Measurements from ENCODE around the gene URB2. TPM values are rescaled to one million over a fixed set of nuclear protein-coding genes. Genes with fewer than 3 reads are reported as not detected.

URB2 gene
- total RNA-seq, 1 experiment from 2014 or later: 21.9 TPM

DNA sequence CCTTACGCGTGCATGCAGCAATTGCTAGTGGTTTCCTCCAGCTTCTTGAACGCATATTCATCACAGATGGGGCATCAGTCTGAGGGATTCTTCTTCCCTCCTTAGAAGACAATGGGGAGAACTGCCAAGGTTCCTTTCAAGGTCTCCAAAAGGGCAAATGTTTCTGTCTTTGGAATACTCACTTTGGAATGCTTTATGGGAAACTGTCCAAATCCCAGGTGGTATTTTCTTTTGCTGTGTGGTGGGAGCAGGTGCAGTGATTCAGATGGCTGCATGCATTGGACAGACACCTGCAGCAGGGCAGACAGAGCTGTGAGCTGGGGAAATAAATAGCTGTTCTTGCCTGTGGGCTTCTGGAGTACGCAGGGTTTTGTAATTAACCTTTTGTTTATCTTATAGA lies 40.5 kb downstream of the URB2 start:
- ATAC-seq: no peak
- no peaks in the 10 kb centered on the region for H3K4me1 ChIP-seq (ENCODE audit: control insufficient read depth, insufficient read depth, low read length)
- in situ Hi-C loops (cut with HindIII; ENCODE audit: low pct_unique_long_range_greater_than_20kb, low sequenced_read_pairs): no loop called here
- no peaks in the 10 kb centered on the region for H3K27me3 ChIP-seq (ENCODE audit: control insufficient read depth, insufficient read depth, low read length)
- ChIA-PET CTCF (interaction anchor here (0.6 kb wide), 1 partner anchor 108 kb away, joined by 9 read pairs; no protein-coding TSS in a partner anchor), POLR2A (no interaction called here)
- no TSS peak for BruUV-seq (replicated peaks)
- no peaks in the 10 kb centered on the region for H3K9me3 ChIP-seq (ENCODE audit: control insufficient read depth, insufficient read depth, low read depth, low read length)
- no peak overlapping the region for H3K4me3 ChIP-seq (ENCODE audit: low read depth in 2 of 2, low read length in 2 of 2)
- intact Hi-C loops (cut with micrococcal nuclease; ENCODE audit: unreplicated experiment): loop anchor here (10.0 kb wide), 3 partner anchors 398 to 648 kb away; partner anchors contain the start of gene GALNT2
- no peaks in the 10 kb centered on the region for H3K36me3 ChIP-seq (ENCODE audit: control insufficient read depth, insufficient read depth, low read length)
- TF ChIP-seq, protein P1, sequence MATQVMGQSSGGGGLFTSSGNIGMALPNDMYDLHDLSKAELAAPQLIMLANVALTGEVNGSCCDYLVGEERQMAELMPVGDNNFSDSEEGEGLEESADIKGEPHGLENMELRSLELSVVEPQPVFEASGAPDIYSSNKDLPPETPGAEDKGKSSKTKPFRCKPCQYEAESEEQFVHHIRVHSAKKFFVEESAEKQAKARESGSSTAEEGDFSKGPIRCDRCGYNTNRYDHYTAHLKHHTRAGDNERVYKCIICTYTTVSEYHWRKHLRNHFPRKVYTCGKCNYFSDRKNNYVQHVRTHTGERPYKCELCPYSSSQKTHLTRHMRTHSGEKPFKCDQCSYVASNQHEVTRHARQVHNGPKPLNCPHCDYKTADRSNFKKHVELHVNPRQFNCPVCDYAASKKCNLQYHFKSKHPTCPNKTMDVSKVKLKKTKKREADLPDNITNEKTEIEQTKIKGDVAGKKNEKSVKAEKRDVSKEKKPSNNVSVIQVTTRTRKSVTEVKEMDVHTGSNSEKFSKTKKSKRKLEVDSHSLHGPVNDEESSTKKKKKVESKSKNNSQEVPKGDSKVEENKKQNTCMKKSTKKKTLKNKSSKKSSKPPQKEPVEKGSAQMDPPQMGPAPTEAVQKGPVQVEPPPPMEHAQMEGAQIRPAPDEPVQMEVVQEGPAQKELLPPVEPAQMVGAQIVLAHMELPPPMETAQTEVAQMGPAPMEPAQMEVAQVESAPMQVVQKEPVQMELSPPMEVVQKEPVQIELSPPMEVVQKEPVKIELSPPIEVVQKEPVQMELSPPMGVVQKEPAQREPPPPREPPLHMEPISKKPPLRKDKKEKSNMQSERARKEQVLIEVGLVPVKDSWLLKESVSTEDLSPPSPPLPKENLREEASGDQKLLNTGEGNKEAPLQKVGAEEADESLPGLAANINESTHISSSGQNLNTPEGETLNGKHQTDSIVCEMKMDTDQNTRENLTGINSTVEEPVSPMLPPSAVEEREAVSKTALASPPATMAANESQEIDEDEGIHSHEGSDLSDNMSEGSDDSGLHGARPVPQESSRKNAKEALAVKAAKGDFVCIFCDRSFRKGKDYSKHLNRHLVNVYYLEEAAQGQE (IDR thresholded peaks at IDR 0.05; ENCODE audit: insufficient read depth in 1 of 2, low read depth in 2 of 2, low read length in 1 of 2): no peak
- TF ChIP-seq POLR2AphosphoS5 (IDR thresholded peaks at IDR 0.05; ENCODE audit: low read depth, low read length) (no peak), TCF7L2 (IDR thresholded peaks at IDR 0.05; ENCODE audit: low read depth, low read length) (no peak), SIN3A (IDR thresholded peaks at IDR 0.05; ENCODE audit: borderline replicate concordance, insufficient read depth, low read depth, low read length) (no peak)
- TF ChIP-seq, protein P2, sequence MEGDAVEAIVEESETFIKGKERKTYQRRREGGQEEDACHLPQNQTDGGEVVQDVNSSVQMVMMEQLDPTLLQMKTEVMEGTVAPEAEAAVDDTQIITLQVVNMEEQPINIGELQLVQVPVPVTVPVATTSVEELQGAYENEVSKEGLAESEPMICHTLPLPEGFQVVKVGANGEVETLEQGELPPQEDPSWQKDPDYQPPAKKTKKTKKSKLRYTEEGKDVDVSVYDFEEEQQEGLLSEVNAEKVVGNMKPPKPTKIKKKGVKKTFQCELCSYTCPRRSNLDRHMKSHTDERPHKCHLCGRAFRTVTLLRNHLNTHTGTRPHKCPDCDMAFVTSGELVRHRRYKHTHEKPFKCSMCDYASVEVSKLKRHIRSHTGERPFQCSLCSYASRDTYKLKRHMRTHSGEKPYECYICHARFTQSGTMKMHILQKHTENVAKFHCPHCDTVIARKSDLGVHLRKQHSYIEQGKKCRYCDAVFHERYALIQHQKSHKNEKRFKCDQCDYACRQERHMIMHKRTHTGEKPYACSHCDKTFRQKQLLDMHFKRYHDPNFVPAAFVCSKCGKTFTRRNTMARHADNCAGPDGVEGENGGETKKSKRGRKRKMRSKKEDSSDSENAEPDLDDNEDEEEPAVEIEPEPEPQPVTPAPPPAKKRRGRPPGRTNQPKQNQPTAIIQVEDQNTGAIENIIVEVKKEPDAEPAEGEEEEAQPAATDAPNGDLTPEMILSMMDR (IDR thresholded peaks at IDR 0.05): no peak
- no peak overlapping the region for H3K27ac ChIP-seq (ENCODE audit: low read length)
- no peak for DNase-seq (ENCODE audit: low read depth, low spot score)

DNA sequence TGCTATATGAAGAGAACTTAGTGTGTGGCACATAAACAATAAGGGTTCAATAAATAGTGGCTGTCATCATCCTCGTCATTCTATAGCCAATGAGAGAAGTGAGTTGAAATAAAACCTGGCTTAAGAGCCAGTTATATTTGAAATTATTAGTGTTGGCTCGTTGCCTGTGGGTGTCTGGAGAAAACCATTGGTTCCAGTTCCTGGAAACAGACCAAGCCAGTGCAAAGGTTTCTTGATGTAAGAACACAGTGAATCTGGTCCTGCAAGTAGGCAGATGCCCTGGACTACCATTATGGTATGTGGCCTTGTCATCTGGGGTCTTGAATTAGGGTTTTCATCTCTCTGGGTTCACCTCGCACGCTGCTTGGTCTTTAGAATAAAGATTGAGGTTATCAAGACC lies 43.3 kb downstream of the URB2 start:
- ATAC-seq (no peak), DNase-seq (ENCODE audit: low read depth, low spot score) (no peak)
- no peaks in the 10 kb centered on the region for H3K27me3 ChIP-seq (ENCODE audit: control insufficient read depth, insufficient read depth, low read length)
- ChIA-PET POLR2A (no interaction called here), CTCF (no interaction called here)
- BruUV-seq (replicated peaks): no TSS peak
- H3K4me1 ChIP-seq (ENCODE audit: control insufficient read depth, insufficient read depth, low read length): no peaks in the 10 kb centered on the region
- intact Hi-C loops (cut with micrococcal nuclease; ENCODE audit: unreplicated experiment) (loop anchor here (10.0 kb wide), 3 partner anchors 395 to 645 kb away; partner anchors contain the start of gene GALNT2), in situ Hi-C loops (cut with HindIII; ENCODE audit: low pct_unique_long_range_greater_than_20kb, low sequenced_read_pairs) (no loop called here)
- no peaks in the 10 kb centered on the region for H3K36me3 ChIP-seq (ENCODE audit: control insufficient read depth, insufficient read depth, low read length)
- H3K27ac ChIP-seq (ENCODE audit: low read length): no peak overlapping the region
- H3K9me3 ChIP-seq (ENCODE audit: control insufficient read depth, insufficient read depth, low read depth, low read length): no peaks in the 10 kb centered on the region
- no peak overlapping the region for H3K4me3 ChIP-seq (ENCODE audit: low read depth in 2 of 2, low read length in 2 of 2)
- TF ChIP-seq TCF7L2 (IDR thresholded peaks at IDR 0.05; ENCODE audit: low read depth, low read length) (no peak), POLR2AphosphoS5 (IDR thresholded peaks at IDR 0.05; ENCODE audit: low read depth, low read length) (no peak), SIN3A (IDR thresholded peaks at IDR 0.05; ENCODE audit: borderline replicate concordance, insufficient read depth, low read depth, low read length) (no peak)
- TF ChIP-seq, protein P1 (IDR thresholded peaks at IDR 0.05; ENCODE audit: insufficient read depth in 1 of 2, low read depth in 2 of 2, low read length in 1 of 2): no peak
- TF ChIP-seq, protein P2 (IDR thresholded peaks at IDR 0.05): no peak

Data from Panc1 (cell line).